ENCODE results near the gene ARHGAP8. TPM values are rescaled to one million over a fixed set of nuclear protein-coding genes. Genes with fewer than 3 reads are reported as not detected.

ARHGAP8 gene
- total and polyA plus RNA-seq, 2 donors (not counting 1 experiment from before 2014, with no cell fraction given), result 0.37 TPM; not detected in 1

- no peak overlapping the region for H3K27ac ChIP-seq (ENCODE audit: low read length in 2 of 2)
- H2AFZ ChIP-seq (ENCODE audit: insufficient read depth, low read depth, low read length, poor library complexity, severe bottlenecking), result no peak overlapping the region
- Mint-ChIP-seq H3K9me3 (ENCODE audit: insufficient read depth) (peaks cover 3% of the 10 kb centered on the region), H3K4me1 (no peaks in the 10 kb centered on the region), H3K27ac (no peak overlapping the region), H3K27me3 (peaks cover 13% of the 10 kb centered on the region), H3K4me3 (no peak overlapping the region)
- H3K4me1 ChIP-seq (ENCODE audit: control insufficient read depth in 2 of 2, insufficient read depth in 2 of 2, low read length in 2 of 2), result no peaks in the 10 kb centered on the region
- no peaks in the 10 kb centered on the region for H3K79me2 ChIP-seq (ENCODE audit: control insufficient read depth, insufficient read depth, low read length)
- CTCF ChIA-PET, result no interaction called here
- ATAC-seq (ENCODE audit: low read depth) (no peak), DNase-seq (no peak)
- H3K4me2 ChIP-seq (replicated peaks; ENCODE audit: low read depth, low read length, poor library complexity, severe bottlenecking), result no peak overlapping the region
- intact Hi-C loops (cut with micrococcal nuclease), result no loop called here
- POLR2A ChIA-PET, result no interaction called here
- H3K27me3 ChIP-seq (replicated peaks in 1 of 4; ENCODE audit: control extremely low read depth in 1 of 4, control insufficient read depth in 3 of 4, insufficient read depth in 4 of 4, low read length in 3 of 4), result peaks cover 0 to under 1% (median 0%) of the 10 kb centered on the region in 4 experiments
- no peak overlapping the region for H3K9ac ChIP-seq (ENCODE audit: low read length)
- H3K4me3 ChIP-seq (ENCODE audit: control extremely low read depth in 1 of 5, extremely low read depth in 1 of 5, insufficient read depth in 1 of 5, low read depth in 2 of 5, low read length in 4 of 5), result no peak overlapping the region
- 13% methylated on average over 4 of the region's 4 CpGs for WGBS (ENCODE audit: insufficient coverage)
- peaks cover 0 to 11% (median 3%) of the 10 kb centered on the region in 3 donors for H3K9me3 ChIP-seq (ENCODE audit: control extremely low read depth in 1 of 3, control insufficient read depth in 2 of 3, insufficient read depth in 1 of 3, low read length in 2 of 3)
- H4K20me1 ChIP-seq (ENCODE audit: control insufficient read depth, insufficient read depth, low read length, poor library complexity, severe bottlenecking), result no peaks in the 10 kb centered on the region
- TF ChIP-seq EZH2 (IDR thresholded peaks at IDR 0.05; ENCODE audit: borderline replicate concordance, insufficient read depth, low read depth, low read length, poor library complexity, severe bottlenecking), result no peak
- no peak for TF ChIP-seq CTCF (IDR thresholded peaks at IDR 0.05)
- no peaks in the 10 kb centered on the region for H3K36me3 ChIP-seq (replicated peaks in 1 of 2; ENCODE audit: control extremely low read depth in 1 of 2, control insufficient read depth in 1 of 2, extremely low read depth in 1 of 2, insufficient read depth in 2 of 2, low read length in 1 of 2)
Observed at GRCh38 chr22:44764974-44765373, 12.6 kb downstream of the ARHGAP8 start.

GRCh38 chr22:44765571-44766285, 13.4 kb downstream of the ARHGAP8 start:
- intact Hi-C loops (cut with micrococcal nuclease), result no loop called here
- H3K27me3 Mint-ChIP-seq, result peaks cover 13% of the 10 kb centered on the region
- no peak overlapping the region for H3K4me2 ChIP-seq (replicated peaks; ENCODE audit: low read depth, low read length, poor library complexity, severe bottlenecking)
- no peaks in the 10 kb centered on the region for H3K79me2 ChIP-seq (ENCODE audit: control insufficient read depth, insufficient read depth, low read length)
- CTCF ChIA-PET, result no interaction called here
- no peaks in the 10 kb centered on the region for H3K36me3 ChIP-seq (replicated peaks in 1 of 2; ENCODE audit: control extremely low read depth in 1 of 2, control insufficient read depth in 1 of 2, extremely low read depth in 1 of 2, insufficient read depth in 2 of 2, low read length in 1 of 2)
- H2AFZ ChIP-seq (ENCODE audit: insufficient read depth, low read depth, low read length, poor library complexity, severe bottlenecking), result no peak overlapping the region
- ATAC-seq (ENCODE audit: low read depth) (no peak), DNase-seq (no peak)
- no peak overlapping the region for H3K4me3 Mint-ChIP-seq
- TF ChIP-seq CTCF (IDR thresholded peaks at IDR 0.05), result no peak
- no peak for TF ChIP-seq EZH2 (IDR thresholded peaks at IDR 0.05; ENCODE audit: borderline replicate concordance, insufficient read depth, low read depth, low read length, poor library complexity, severe bottlenecking)
- H3K9ac ChIP-seq (ENCODE audit: low read length), result no peak overlapping the region
- H3K27ac Mint-ChIP-seq, result no peak overlapping the region
- peaks cover 0 to 7% (median 3%) of the 10 kb centered on the region in 3 donors for H3K9me3 ChIP-seq (ENCODE audit: control extremely low read depth in 1 of 3, control insufficient read depth in 2 of 3, insufficient read depth in 1 of 3, low read length in 2 of 3)
- WGBS (ENCODE audit: insufficient coverage), result 72% methylated on average over 21 of the region's 23 CpGs
- no peaks in the 10 kb centered on the region for H3K4me1 Mint-ChIP-seq
- no peaks in the 10 kb centered on the region for H4K20me1 ChIP-seq (ENCODE audit: control insufficient read depth, insufficient read depth, low read length, poor library complexity, severe bottlenecking)
- no peak overlapping the region for H3K27ac ChIP-seq (ENCODE audit: low read length in 2 of 2)
- no peaks in the 10 kb centered on the region for H3K4me1 ChIP-seq (ENCODE audit: control insufficient read depth in 2 of 2, insufficient read depth in 2 of 2, low read length in 2 of 2)
- POLR2A ChIA-PET, result no interaction called here
- H3K9me3 Mint-ChIP-seq (ENCODE audit: insufficient read depth), result peaks cover 3% of the 10 kb centered on the region
- no peaks in the 10 kb centered on the region for H3K27me3 ChIP-seq (replicated peaks in 1 of 4; ENCODE audit: control extremely low read depth in 1 of 4, control insufficient read depth in 3 of 4, insufficient read depth in 4 of 4, low read length in 3 of 4)
- no peak overlapping the region for H3K4me3 ChIP-seq (ENCODE audit: control extremely low read depth in 1 of 5, extremely low read depth in 1 of 5, insufficient read depth in 1 of 5, low read depth in 2 of 5, low read length in 4 of 5)

Data from B cell (primary cell).